Measurements from ENCODE around the gene IFFO2.

IFFO2 gene

GRCh38 chr1:18928406-18928805 lies 28.1 kb downstream of the IFFO2 start:
- DNase-seq (ENCODE audit: low read depth), result no peak
- no peak overlapping the region for H3K4me3 ChIP-seq (ENCODE audit: control insufficient read depth, low read depth, low read length)
- TF ChIP-seq CTCF (IDR thresholded peaks at IDR 0.05; ENCODE audit: control insufficient read depth, insufficient read depth, low read depth, low read length, missing control alignments), result no peak

DNA sequence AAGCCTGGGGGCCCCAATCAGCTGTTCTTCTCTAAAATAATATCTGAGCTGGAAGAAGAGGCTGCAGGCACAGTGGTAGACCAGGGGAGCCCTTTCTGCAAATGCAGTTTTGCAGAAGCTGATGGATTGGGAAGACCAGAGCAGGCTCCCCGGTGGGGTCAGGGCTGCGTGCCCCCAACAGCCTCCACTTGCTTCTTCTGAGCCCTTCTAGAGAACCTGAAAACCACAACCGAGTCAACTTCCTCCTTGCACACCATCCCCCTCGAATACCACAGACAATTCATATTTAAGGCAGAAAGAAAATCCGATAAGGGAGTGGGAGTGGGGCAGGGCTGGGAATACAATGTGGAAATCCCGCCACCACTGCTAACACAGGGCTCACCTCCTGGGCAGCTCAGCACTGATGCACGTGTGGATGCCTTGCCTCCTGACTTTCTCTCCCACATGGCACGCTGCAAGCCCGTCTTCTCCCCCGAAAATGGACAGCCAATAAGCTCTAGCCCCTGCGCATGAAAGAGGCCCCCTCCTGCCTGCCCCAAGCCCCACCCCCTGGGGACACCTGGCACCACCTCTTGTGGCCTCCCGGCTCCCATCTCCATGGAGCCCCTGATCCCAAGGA lies 28.7 kb downstream of the IFFO2 start:
- no peak for DNase-seq (ENCODE audit: low read depth)
- no peak overlapping the region for H3K4me3 ChIP-seq (ENCODE audit: control insufficient read depth, low read depth, low read length)
- no peak for TF ChIP-seq CTCF (IDR thresholded peaks at IDR 0.05; ENCODE audit: control insufficient read depth, insufficient read depth, low read depth, low read length, missing control alignments)

DNA sequence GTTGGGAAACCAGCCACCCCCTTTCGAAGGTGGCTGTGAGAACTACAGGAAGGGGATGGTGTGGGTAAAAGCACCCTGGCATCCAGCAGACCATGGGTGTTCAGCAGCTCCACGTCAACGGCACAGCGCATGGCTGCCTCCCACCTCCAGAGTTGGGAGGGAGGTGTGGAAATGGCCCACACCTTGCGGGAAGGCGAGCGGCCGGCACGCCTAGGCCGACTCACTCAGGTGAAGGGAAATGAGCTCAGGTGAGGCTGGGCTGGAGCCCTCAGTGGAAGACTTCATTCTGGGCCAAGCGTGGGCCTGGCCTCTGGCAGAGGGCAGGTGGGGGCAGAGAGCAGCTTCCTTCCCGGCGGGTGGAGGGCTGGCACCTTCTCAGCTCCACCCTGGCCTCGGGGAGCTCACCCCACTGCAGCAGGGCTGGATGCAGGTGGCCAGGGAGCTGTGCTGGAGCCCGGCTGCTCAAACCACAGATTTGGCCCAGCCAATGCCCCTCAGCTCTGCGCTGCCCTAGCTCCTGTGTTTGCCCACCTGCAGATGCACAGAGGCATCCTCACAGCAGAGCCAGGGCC lies 29.3 kb downstream of the IFFO2 start:
- no peak overlapping the region; the same call in 1 of the 2 replicates for H3K4me3 ChIP-seq (ENCODE audit: control insufficient read depth, low read depth, low read length)
- no peak for TF ChIP-seq CTCF (IDR thresholded peaks at IDR 0.05; ENCODE audit: control insufficient read depth, insufficient read depth, low read depth, low read length, missing control alignments)
- no peak for DNase-seq (ENCODE audit: low read depth)

- DNase-seq (ENCODE audit: low read depth), result no peak
- H3K4me3 ChIP-seq (ENCODE audit: control insufficient read depth, low read depth, low read length), result no peak overlapping the region
- TF ChIP-seq CTCF (IDR thresholded peaks at IDR 0.05; ENCODE audit: control insufficient read depth, insufficient read depth, low read depth, low read length, missing control alignments), result no peak
Measured at GRCh38 chr1:18926315-18927081, 30.0 kb downstream of the IFFO2 start.

DNA sequence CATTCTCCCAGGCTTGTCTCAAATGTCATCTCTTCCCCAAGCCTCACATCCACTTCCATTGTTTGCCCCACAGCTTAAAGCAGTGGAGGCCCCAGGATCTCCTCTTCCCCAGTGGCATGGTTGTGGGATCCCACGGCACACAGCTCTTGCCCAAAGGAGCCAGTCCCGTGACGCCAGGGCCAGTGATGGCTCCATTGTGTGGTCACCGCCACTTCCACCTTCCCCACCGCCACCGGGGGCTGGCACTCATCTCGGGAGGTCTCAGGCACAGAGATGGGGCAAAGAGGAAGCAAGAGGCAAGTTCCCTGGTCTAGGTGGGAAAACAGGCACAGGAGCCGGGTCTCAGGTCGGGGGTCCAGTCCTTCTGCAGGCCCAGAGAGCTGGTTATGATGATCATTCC lies 31.2 kb downstream of the IFFO2 start:
- no peak for TF ChIP-seq CTCF (IDR thresholded peaks at IDR 0.05; ENCODE audit: control insufficient read depth, insufficient read depth, low read depth, low read length, missing control alignments)
- H3K4me3 ChIP-seq (ENCODE audit: control insufficient read depth, low read depth, low read length), result no peak overlapping the region
- DNase-seq (ENCODE audit: low read depth), result no peak

GRCh38 chr1:18924221-18924691 lies 32.2 kb downstream of the IFFO2 start:
- no peak for TF ChIP-seq CTCF (IDR thresholded peaks at IDR 0.05; ENCODE audit: control insufficient read depth, insufficient read depth, low read depth, low read length, missing control alignments)
- no peak overlapping the region for H3K4me3 ChIP-seq (ENCODE audit: control insufficient read depth, low read depth, low read length)
- no peak for DNase-seq (ENCODE audit: low read depth)
